HEK293 (cell line): ENCODE measurements around the gene AP2M1.

ENCODE experiments used
- CTCF ChIA-PET: fragments of 350-600 bp; formaldehyde crosslinking; extraction: SDS; loops from one replicate; lab custom pipeline; 2021; ENCODE audit warnings: antibody characterized with exemption; lab: Yijun Ruan, JAX
- POLR2A ChIA-PET: fragments of 300-600 bp; formaldehyde crosslinking; extraction: SDS; loops from one replicate; lab custom pipeline; 2020; ENCODE audit warnings: antibody characterized with exemption, inconsistent platforms; lab: Yijun Ruan, JAX
- H3K27ac ChIP-seq: fragments of 200-500 bp; sonication (Bioruptor generic); 2 replicates; pipeline ENCODE4 v1.5.1; 2014; ENCODE audit warnings: low read depth, low read length, control low read depth, inconsistent platforms; ENCODE audit errors: extremely low read depth
- H3K36me3 ChIP-seq, 2 experiments: fragments of 200-500 bp in 1 of 2; sonication (Bioruptor generic) in 1 of 2; 1 replicate in 1 of 2; 2 replicates in 1 of 2; pipeline ENCODE4 v1.5.1; 2014 to 2017; ENCODE audit warnings: inconsistent platforms in 2 of 2, low read length in 2 of 2; ENCODE audit not compliant: control insufficient read depth in 2 of 2, insufficient read depth in 1 of 2
- H3K4me1 ChIP-seq: fragments of 200-500 bp; sonication (Bioruptor generic); 2 replicates; pipeline ENCODE4 v1.5.1; 2014; ENCODE audit warnings: mild to moderate bottlenecking, low read length, inconsistent platforms; ENCODE audit not compliant: control insufficient read depth, insufficient read depth
- H3K4me3 ChIP-seq: 2 replicates; pipeline ENCODE4 v1.5.1; 2011; ENCODE audit warnings: low read depth, mild to moderate bottlenecking, control low read depth, low read length, moderate library complexity
- H3K9me3 ChIP-seq: fragments of 200-500 bp; sonication (Bioruptor generic); 2 replicates; pipeline ENCODE4 v1.5.1; 2014; ENCODE audit warnings: low read depth, low read length, inconsistent platforms; ENCODE audit not compliant: control insufficient read depth, insufficient read depth
- GFI1B ChIP-seq: fragments of 450-650 bp; formaldehyde crosslinking; IDR thresholded peaks from 2 replicates; pipeline ENCODE4 v1.5.1; 2016; ENCODE audit warnings: missing biosample characterization, missing genetic modification characterization
- KLF16 ChIP-seq: fragments of 450-650 bp; formaldehyde crosslinking; IDR thresholded peaks from 2 replicates; pipeline ENCODE4 v1.5.1; 2017; ENCODE audit warnings: missing biosample characterization, missing genetic modification characterization
- KLF17 ChIP-seq: fragments of 450-650 bp; formaldehyde crosslinking; IDR thresholded peaks from 2 replicates; pipeline ENCODE4 v1.5.1; 2016; ENCODE audit warnings: missing biosample characterization, missing genetic modification characterization
- KLF7 ChIP-seq: fragments of 450-650 bp; formaldehyde crosslinking; IDR thresholded peaks from 2 replicates; pipeline ENCODE4 v1.5.1; 2016; ENCODE audit warnings: missing biosample characterization, missing genetic modification characterization, borderline replicate concordance
- REPIN1 ChIP-seq: fragments of 450-650 bp; formaldehyde crosslinking; IDR thresholded peaks from 2 replicates; pipeline ENCODE4 v1.5.1; 2017; ENCODE audit warnings: missing biosample characterization, missing genetic modification characterization, low read depth
- REST ChIP-seq: fragments of 450-650 bp; formaldehyde crosslinking; IDR thresholded peaks from 2 replicates; pipeline ENCODE4 v1.5.1; 2016; ENCODE audit warnings: missing biosample characterization, missing genetic modification characterization
- ZBTB10 ChIP-seq: fragments of 450-650 bp; formaldehyde crosslinking; IDR thresholded peaks from 2 replicates; pipeline ENCODE4 v1.5.1; 2016; ENCODE audit warnings: missing biosample characterization, missing genetic modification characterization
- ZBTB26 ChIP-seq: fragments of 450-650 bp; formaldehyde crosslinking; optimal IDR thresholded peaks from 2 replicates; pipeline ENCODE3; 2016; ENCODE audit warnings: missing biosample characterization, mild to moderate bottlenecking, missing genetic modification characterization
- ZFP3 ChIP-seq: fragments of 450-650 bp; formaldehyde crosslinking; IDR thresholded peaks from 2 replicates; pipeline ENCODE4 v1.5.1; 2016; ENCODE audit warnings: low read depth, missing biosample characterization, missing genetic modification characterization
- ZNF114 ChIP-seq: fragments of 450-650 bp; formaldehyde crosslinking; IDR thresholded peaks from 2 replicates; pipeline ENCODE4 v1.5.0; 2017; ENCODE audit warnings: missing biosample characterization, missing genetic modification characterization
- ZNF184 ChIP-seq: fragments of 450-650 bp; IDR thresholded peaks from 2 replicates; pipeline ENCODE4 v1.5.1; 2018; ENCODE audit warnings: missing biosample characterization, mild to moderate bottlenecking, missing genetic modification characterization
- ZNF19 ChIP-seq: fragments of 450-650 bp; formaldehyde crosslinking; IDR thresholded peaks from 2 replicates; pipeline ENCODE4; 2016; ENCODE audit warnings: missing biosample characterization, missing genetic modification characterization, low read depth
- ZNF211 ChIP-seq: fragments of 450-650 bp; formaldehyde crosslinking; IDR thresholded peaks from 2 replicates; pipeline ENCODE4 v1.5.1; 2016; ENCODE audit warnings: low read depth, missing biosample characterization, missing genetic modification characterization
- ZNF248 ChIP-seq: fragments of 450-650 bp; formaldehyde crosslinking; IDR thresholded peaks from 2 replicates; pipeline ENCODE4 v1.5.1; 2017; ENCODE audit warnings: missing biosample characterization, missing genetic modification characterization
- ZNF280C ChIP-seq: fragments of 450-650 bp; formaldehyde crosslinking; IDR thresholded peaks from 2 replicates; pipeline ENCODE4 v1.5.1; 2016; ENCODE audit warnings: missing biosample characterization, missing genetic modification characterization
- ZNF302 ChIP-seq: fragments of 450-650 bp; formaldehyde crosslinking; IDR thresholded peaks from 2 replicates; pipeline ENCODE4 v1.5.1; 2016; ENCODE audit warnings: missing biosample characterization, missing genetic modification characterization, low read depth
- ZNF510 ChIP-seq: fragments of 450-650 bp; formaldehyde crosslinking; IDR thresholded peaks from 2 replicates; pipeline ENCODE4 v1.5.1; 2018; ENCODE audit warnings: mild to moderate bottlenecking, missing genetic modification characterization, missing biosample characterization; ENCODE audit not compliant: insufficient replicate concordance
- ZNF544 ChIP-seq: fragments of 450-650 bp; formaldehyde crosslinking; IDR thresholded peaks from 2 replicates; pipeline ENCODE4 v1.5.0; 2017; ENCODE audit warnings: missing biosample characterization, missing genetic modification characterization
- ZNF558 ChIP-seq: fragments of 450-650 bp; formaldehyde crosslinking; IDR thresholded peaks from 2 replicates; pipeline ENCODE4 v1.5.1; 2016; ENCODE audit warnings: missing biosample characterization, missing genetic modification characterization
- ZNF654 ChIP-seq: fragments of 450-650 bp; formaldehyde crosslinking; IDR thresholded peaks from 2 replicates; pipeline ENCODE4 v1.5.1; 2016; ENCODE audit warnings: low read depth, missing biosample characterization, missing genetic modification characterization
- ZNF768 ChIP-seq: fragments of 450-650 bp; formaldehyde crosslinking; IDR thresholded peaks from 2 replicates; pipeline ENCODE4 v1.5.1; 2018; ENCODE audit warnings: missing biosample characterization, mild to moderate bottlenecking, missing genetic modification characterization
- ZNF776 ChIP-seq: fragments of 450-650 bp; formaldehyde crosslinking; IDR thresholded peaks from 2 replicates; pipeline ENCODE4 v1.5.0; 2017; ENCODE audit warnings: missing biosample characterization, missing genetic modification characterization, borderline replicate concordance
- ZNF830 ChIP-seq: fragments of 450-650 bp; IDR thresholded peaks from 2 replicates; pipeline ENCODE4 v1.5.0; 2018; ENCODE audit warnings: missing biosample characterization, missing genetic modification characterization, low read depth, mild to moderate bottlenecking, moderate library complexity
- ZSCAN4 ChIP-seq: fragments of 450-650 bp; formaldehyde crosslinking; IDR thresholded peaks from 2 replicates; pipeline ENCODE4 v1.5.1; 2017; ENCODE audit warnings: missing biosample characterization, missing genetic modification characterization

AP2M1 gene

GRCh38 chr3:184181596-184181995, 6.9 kb downstream of the AP2M1 start:
- peaks cover 8% of the 10 kb centered on the region; the same call in 1 of the 2 replicates for H3K4me1 ChIP-seq
- H3K27ac ChIP-seq, result no peak overlapping the region
- no peak for TF ChIP-seq KLF16 (tag by site-specific recombination)
- no peak for TF ChIP-seq ZBTB26
- no peak for TF ChIP-seq ZNF654 (tag by site-specific recombination)
- TF ChIP-seq ZSCAN4 (tag by site-specific recombination), result no peak
- no peak for TF ChIP-seq ZNF510 (tag by site-specific recombination)
- TF ChIP-seq ZNF19, result no peak
- no peak for TF ChIP-seq ZNF302 (tag by site-specific recombination)
- TF ChIP-seq ZFP3, result no peak
- TF ChIP-seq ZNF830 (tag by site-specific recombination), result no peak
- no peak for TF ChIP-seq GFI1B (tag by site-specific recombination)
- TF ChIP-seq ZNF776 (tag by site-specific recombination), result no peak
- no peak for TF ChIP-seq REST (tag by site-specific recombination)
- no peak for TF ChIP-seq ZNF544 (tag by site-specific recombination)
- TF ChIP-seq REPIN1 (tag by site-specific recombination), result no peak
- TF ChIP-seq ZNF768, result no peak
- no peaks in the 10 kb centered on the region for H3K9me3 ChIP-seq
- H3K36me3 ChIP-seq, result peaks cover 8 to 79% of the 10 kb centered on the region in 2 experiments; a peak in 2 of 3 replicates
- ChIA-PET CTCF (no interaction called here), POLR2A (no interaction called here)
- no peak overlapping the region for H3K4me3 ChIP-seq

- Histone ChIP-seq H3K9me3 (no peaks in the 10 kb centered on the region), H3K36me3 (peaks cover 8 to 76% of the 10 kb centered on the region in 2 experiments; a peak in 2 of 3 replicates), H3K27ac (no peak overlapping the region), H3K4me1 (0 out of 2 replicates have a peak, but pooled peaks cover 5% of the 10 kb centered on the region), H3K4me3 (no peak overlapping the region)
- POLR2A ChIA-PET, result interaction anchor here (2.3 kb wide), 1 partner anchor 28 kb away, joined by 9 read pairs; no protein-coding TSS in a partner anchor
- CTCF ChIA-PET, result interaction anchor here (1.0 kb wide), 1 partner anchor 44 kb away, joined by 3 read pairs; no protein-coding TSS in a partner anchor
- TF ChIP-seq ZNF280C (tag by site-specific recombination), result no peak
- no peak for TF ChIP-seq ZNF211 (tag by site-specific recombination)
- TF ChIP-seq ZNF248 (tag by site-specific recombination), result no peak
- no peak for TF ChIP-seq ZNF184 (tag by site-specific recombination)
- no peak for TF ChIP-seq ZBTB10 (tag by site-specific recombination)
- TF ChIP-seq KLF17, result no peak
- no peak for TF ChIP-seq ZNF114
- TF ChIP-seq KLF7, result no peak
- no peak for TF ChIP-seq ZNF558 (tag by site-specific recombination)
These were observed 9.0 kb downstream of the AP2M1 start for GRCh38 chr3:184183679-184184078.
